Effector memory CD8-positive, alpha-beta T cell (primary cell): ENCODE results near the gene GAPT.

Experiments used
- ATAC-seq: fragments of 150-1000 bp; cut with Tn5 transposase; replicated peaks from 2 replicates; pipeline ENCODE4 v1.10.0; 2021; ENCODE audit warnings: mild to moderate bottlenecking, moderate library complexity
- DNase-seq, 3 experiments: peaks; one replicate each; pipeline ENCODE4 v3.0.0; 2021
- H3K27ac Mint-ChIP-seq, 2 donors: one replicate each; pipeline ENCODE4 v1.8.0; 2022; ENCODE audit warnings: mild to moderate bottlenecking in 2 of 2, mixed read lengths in 2 of 2, moderate library complexity in 2 of 2
- H3K27me3 Mint-ChIP-seq, 2 donors: one replicate each; pipeline ENCODE4 v1.8.0; 2022; ENCODE audit warnings: mixed read lengths in 2 of 2
- H3K36me3 Mint-ChIP-seq: one replicate; pipeline ENCODE4 v1.8.0; 2022; ENCODE audit warnings: mild to moderate bottlenecking, moderate library complexity, mixed read lengths; ENCODE audit not compliant: insufficient read depth
- H3K4me1 Mint-ChIP-seq, 2 donors: one replicate each; pipeline ENCODE4 v1.8.0; 2022; ENCODE audit warnings: low read depth in 2 of 2, mixed read lengths in 2 of 2
- H3K4me3 Mint-ChIP-seq, 2 donors: one replicate each; pipeline ENCODE4 v1.8.0; 2022; ENCODE audit warnings: mild to moderate bottlenecking in 2 of 2, mixed read lengths in 2 of 2, moderate library complexity in 2 of 2
- H3K9me3 Mint-ChIP-seq, 2 donors: one replicate each; pipeline ENCODE4 v1.8.0; 2022; ENCODE audit warnings: mixed read lengths in 2 of 2

The GAPT gene

GRCh38 chr5:58456486-58456885, 34.7 kb upstream of the GAPT start:
- H3K36me3 Mint-ChIP-seq = peaks cover 14% of the 10 kb centered on the region

GRCh38 chr5:58457050-58457449, 34.2 kb upstream of the GAPT start:
- Mint-ChIP-seq H3K4me1 (peaks cover 6 to 7% of the 10 kb centered on the region in 2 donors), H3K27ac (no peak overlapping the region), H3K36me3 (peaks cover 14% of the 10 kb centered on the region), H3K4me3 (no peak overlapping the region), H3K9me3 (no peaks in the 10 kb centered on the region), H3K27me3 (peaks cover 21 to 28% of the 10 kb centered on the region in 2 donors)
- no peak for DNase-seq
- ATAC-seq = no peak

More at GRCh38 chr5:58456486-58456885, 34.7 kb upstream of the GAPT start:
- no peak for DNase-seq
- Mint-ChIP-seq H3K27ac (no peak overlapping the region), H3K9me3 (no peaks in the 10 kb centered on the region), H3K27me3 (peaks cover 27 to 33% of the 10 kb centered on the region in 2 donors), H3K4me3 (no peak overlapping the region), H3K4me1 (peaks cover 6 to 7% of the 10 kb centered on the region in 2 donors)
- ATAC-seq = no peak

GRCh38 chr5:58458141-58458742, 33.0 kb upstream of the GAPT start:
- Mint-ChIP-seq H3K9me3 (no peaks in the 10 kb centered on the region), H3K4me3 (peak overlapping the region; percentile 80), H3K27me3 (peaks cover 13 to 21% of the 10 kb centered on the region in 2 donors), H3K36me3 (peaks cover 14% of the 10 kb centered on the region), H3K27ac (no peak overlapping the region), H3K4me1 (peaks cover 6 to 7% of the 10 kb centered on the region in 2 donors)
- no peak for ATAC-seq
- no peak for DNase-seq

- DNase-seq = no peak
- Mint-ChIP-seq H3K27ac (peak overlapping the region in 1 of 2 donors; percentile 69), H3K4me1 (peaks cover 6 to 7% of the 10 kb centered on the region in 2 donors), H3K9me3 (no peaks in the 10 kb centered on the region), H3K4me3 (peak overlapping the region; percentile 80), H3K36me3 (peaks cover 14% of the 10 kb centered on the region), H3K27me3 (peaks cover 13 to 21% of the 10 kb centered on the region in 2 donors)
- no peak for ATAC-seq
Observed at GRCh38 chr5:58458743-58459145, 32.5 kb upstream of the GAPT start.

- H3K27me3 Mint-ChIP-seq = peaks cover 13 to 21% of the 10 kb centered on the region in 2 donors
- peaks cover 14% of the 10 kb centered on the region for H3K36me3 Mint-ChIP-seq
- peak overlapping the region; percentile 58 to 73 for H3K27ac Mint-ChIP-seq
- ATAC-seq (no peak), DNase-seq (peak; percentile 2 to 14 (median 11))
- H3K9me3 Mint-ChIP-seq = no peaks in the 10 kb centered on the region
- peaks cover 6 to 7% of the 10 kb centered on the region in 2 donors for H3K4me1 Mint-ChIP-seq
- H3K4me3 Mint-ChIP-seq = peak overlapping the region; percentile 80
Observed at GRCh38 chr5:58459146-58460001, 31.9 kb upstream of the GAPT start.

- peaks cover 13 to 21% of the 10 kb centered on the region in 2 donors for H3K27me3 Mint-ChIP-seq
- peaks cover 14% of the 10 kb centered on the region for H3K36me3 Mint-ChIP-seq
- H3K4me3 Mint-ChIP-seq = peak within 1 kb of the TSS; percentile 80
- no peaks in the 10 kb centered on the region for H3K9me3 Mint-ChIP-seq
- peak; percentile 78 for ATAC-seq
- H3K4me1 Mint-ChIP-seq = peaks cover 6 to 7% of the 10 kb centered on the region in 2 donors
- peak within 1 kb of the TSS; percentile 58 to 73 for H3K27ac Mint-ChIP-seq
- peak; percentile 80 to 89 (median 87) for DNase-seq
Observed at GRCh38 chr5:58460002-58460731, 31.1 kb upstream of the GAPT start, which contains the start of gene PLK2. Gene PLK2, minus strand, starts transcription at chr5:58460086. Its CDS starts 127 bp downstream, at chr5:58459959.

- Mint-ChIP-seq H3K9me3 (no peaks in the 10 kb centered on the region), H3K4me1 (peaks cover 6 to 7% of the 10 kb centered on the region in 2 donors), H3K27me3 (peaks cover 13 to 21% of the 10 kb centered on the region in 2 donors), H3K4me3 (peak overlapping the region; percentile 80), H3K27ac (peak overlapping the region; percentile 58 to 73), H3K36me3 (peaks cover 14% of the 10 kb centered on the region)
- peak; percentile 70 for ATAC-seq
- peak; percentile 84 to 89 (median 88) for DNase-seq
Observed at GRCh38 chr5:58460732-58461286, 30.4 kb upstream of the GAPT start.

GRCh38 chr5:58462154-58462553, 29.1 kb upstream of the GAPT start:
- ATAC-seq (no peak), DNase-seq (no peak)
- Mint-ChIP-seq H3K4me1 (peaks cover 6 to 7% of the 10 kb centered on the region in 2 donors), H3K9me3 (no peaks in the 10 kb centered on the region), H3K27ac (no peak overlapping the region), H3K27me3 (peaks cover 13 to 20% of the 10 kb centered on the region in 2 donors), H3K4me3 (no peak overlapping the region), H3K36me3 (peaks cover 14% of the 10 kb centered on the region)

- DNase-seq (peak; percentile 32 to 43 (median 32)), ATAC-seq (no peak)
- Mint-ChIP-seq H3K4me3 (no peak overlapping the region), H3K9me3 (no peaks in the 10 kb centered on the region), H3K27me3 (peaks cover 13 to 15% of the 10 kb centered on the region in 2 donors), H3K4me1 (peaks cover 6 to 7% of the 10 kb centered on the region in 2 donors), H3K27ac (no peak overlapping the region), H3K36me3 (peaks cover 14% of the 10 kb centered on the region)
Observed at GRCh38 chr5:58462623-58463230, 28.5 kb upstream of the GAPT start.

- H3K27me3 Mint-ChIP-seq = peaks cover 0 to 14% of the 10 kb centered on the region in 2 donors
- H3K4me1 Mint-ChIP-seq = no peaks in the 10 kb centered on the region
- no peaks in the 10 kb centered on the region for H3K36me3 Mint-ChIP-seq
- H3K4me3 Mint-ChIP-seq = no peak overlapping the region
- peak; percentile 31 for ATAC-seq
- no peak overlapping the region for H3K27ac Mint-ChIP-seq
- H3K9me3 Mint-ChIP-seq = no peaks in the 10 kb centered on the region
- DNase-seq = no peak
Observed at GRCh38 chr5:58466939-58467338, 24.3 kb upstream of the GAPT start.

- ATAC-seq (no peak), DNase-seq (no peak)
- no peaks in the 10 kb centered on the region for H3K36me3 Mint-ChIP-seq
- no peak overlapping the region for H3K4me3 Mint-ChIP-seq
- no peaks in the 10 kb centered on the region for H3K4me1 Mint-ChIP-seq
- H3K9me3 Mint-ChIP-seq = no peaks in the 10 kb centered on the region
- peaks cover 0 to 27% of the 10 kb centered on the region in 2 donors for H3K27me3 Mint-ChIP-seq
- H3K27ac Mint-ChIP-seq = no peak overlapping the region
Observed at GRCh38 chr5:58469896-58470295, 21.3 kb upstream of the GAPT start.

GRCh38 chr5:58475404-58475803, 15.8 kb upstream of the GAPT start:
- ATAC-seq (no peak), DNase-seq (no peak)
- H3K27ac Mint-ChIP-seq = no peak overlapping the region
- H3K27me3 Mint-ChIP-seq = peaks cover 0 to 19% of the 10 kb centered on the region in 2 donors
- H3K4me1 Mint-ChIP-seq = no peaks in the 10 kb centered on the region
- no peaks in the 10 kb centered on the region for H3K36me3 Mint-ChIP-seq
- no peak overlapping the region for H3K4me3 Mint-ChIP-seq
- peaks cover 0 to 1% of the 10 kb centered on the region in 2 donors for H3K9me3 Mint-ChIP-seq
